Uterus (tissue), 4 donors: ENCODE data around the gene FAF1. TPM values are rescaled to one million over a fixed set of nuclear protein-coding genes. Genes with fewer than 3 reads are reported as not detected.

Experiments used
- DNase-seq, 2 donors: peaks; one replicate each; pipeline ENCODE4 v3.0.0-alpha.2; 2019 to 2020
- H3K27ac ChIP-seq, 2 donors: fragments of 200-600 bp; sonication (generic); 1 replicate in 1 of 2; 2 replicates in 1 of 2; pipeline ENCODE4 v1.5.1; 2016 to 2018
- H3K27me3 ChIP-seq, 2 donors: fragments of 200-600 bp; sonication (generic); one replicate each; pipeline ENCODE4 v1.5.1; 2018 to 2019; ENCODE audit warnings: control low read depth in 1 of 2
- H3K36me3 ChIP-seq, 2 donors: fragments of 200-600 bp; sonication (generic); one replicate each; pipeline ENCODE4 v1.5.1; 2019; ENCODE audit warnings: control low read depth in 1 of 2
- H3K4me1 ChIP-seq, 2 donors: fragments of 200-600 bp; sonication (generic); one replicate each; pipeline ENCODE4 v1.5.1; 2018 to 2019; ENCODE audit warnings: control low read depth in 1 of 2
- H3K4me3 ChIP-seq, 2 donors: fragments of 200-600 bp; sonication (generic); 1 replicate in 1 of 2; 2 replicates in 1 of 2; pipeline ENCODE4 v1.5.1; 2018 to 2019; ENCODE audit warnings: mild to moderate bottlenecking in 1 of 2
- H3K9me3 ChIP-seq, 2 donors: fragments of 200-600 bp; sonication (generic); one replicate each; pipeline ENCODE4 v1.5.1; 2019; ENCODE audit warnings: control low read depth in 1 of 2
- POLR2A ChIP-seq, 2 donors: fragments of 450-650 bp; IDR thresholded peaks; one replicate each; pipeline ENCODE4 v1.6.1; 2016; ENCODE audit warnings: antibody characterized with exemption in 2 of 2, mild to moderate bottlenecking in 1 of 2, moderate library complexity in 1 of 2
- intact Hi-C: fragments of 100-400 bp; cut with DNase I; formaldehyde crosslinking; loops from one replicate; pipeline ENCODE4 v1.15.1; 2023; ENCODE audit warnings: low total_unique reads
- total RNA-seq, 4 donors: library from RNA; depleted of rRNA in 3 of 4; stranded (reverse); fragments of >200 nt in 3 of 4; gene quantifications; one replicate each; pipeline versions ENCODE4 v1.1.0 to v1.2.4, GENCODE V29; 2014 to 2023
- TF ChIP-seq, protein P1 (sequence below), 4 experiments: fragments of 200-600 bp in 2 of 4; fragments of 450-650 bp in 2 of 4; sonication (generic) in 2 of 4; IDR thresholded peaks; one replicate each; pipeline ENCODE4 v1.5.1; 2016 to 2019; ENCODE audit warnings: antibody characterized with exemption in 4 of 4, mild to moderate bottlenecking in 2 of 4, moderate library complexity in 1 of 4
- donor health status: DM: yes; HTN: yes; CAD: no.

The FAF1 gene
- total RNA-seq, 4 donors from 2014 or later, result 34.1 to 77.2 (median 64.1) TPM

DNA sequence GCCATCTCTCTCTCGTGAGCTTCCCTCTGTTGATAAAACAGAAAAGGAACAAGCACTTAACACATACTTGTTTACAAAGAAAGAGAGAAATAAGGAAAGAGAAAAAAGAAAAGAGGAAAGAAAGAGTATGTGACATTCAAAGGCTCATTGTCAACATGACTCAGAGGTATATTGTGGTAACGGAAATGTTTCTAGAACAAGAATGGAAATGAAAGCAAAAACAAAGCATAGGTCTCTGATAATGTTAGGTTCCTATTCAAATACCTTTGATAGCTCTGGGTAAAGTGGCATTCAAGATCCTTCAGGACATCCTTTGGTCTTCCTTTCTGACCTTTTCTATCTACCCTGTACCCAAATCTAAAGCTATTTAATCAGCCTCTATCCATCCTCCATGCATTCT is 469.4 kb downstream of the FAF1 start:
- H3K27me3 ChIP-seq, result no peaks in the 10 kb centered on the region
- no peak overlapping the region for H3K27ac ChIP-seq
- intact Hi-C loops, result no loop called here
- H3K4me3 ChIP-seq, result no peak overlapping the region
- no peaks in the 10 kb centered on the region for H3K4me1 ChIP-seq
- no peaks in the 10 kb centered on the region for H3K9me3 ChIP-seq
- TF ChIP-seq POLR2A (IDR thresholded peaks at IDR 0.05), result no peak
- TF ChIP-seq, protein P1, sequence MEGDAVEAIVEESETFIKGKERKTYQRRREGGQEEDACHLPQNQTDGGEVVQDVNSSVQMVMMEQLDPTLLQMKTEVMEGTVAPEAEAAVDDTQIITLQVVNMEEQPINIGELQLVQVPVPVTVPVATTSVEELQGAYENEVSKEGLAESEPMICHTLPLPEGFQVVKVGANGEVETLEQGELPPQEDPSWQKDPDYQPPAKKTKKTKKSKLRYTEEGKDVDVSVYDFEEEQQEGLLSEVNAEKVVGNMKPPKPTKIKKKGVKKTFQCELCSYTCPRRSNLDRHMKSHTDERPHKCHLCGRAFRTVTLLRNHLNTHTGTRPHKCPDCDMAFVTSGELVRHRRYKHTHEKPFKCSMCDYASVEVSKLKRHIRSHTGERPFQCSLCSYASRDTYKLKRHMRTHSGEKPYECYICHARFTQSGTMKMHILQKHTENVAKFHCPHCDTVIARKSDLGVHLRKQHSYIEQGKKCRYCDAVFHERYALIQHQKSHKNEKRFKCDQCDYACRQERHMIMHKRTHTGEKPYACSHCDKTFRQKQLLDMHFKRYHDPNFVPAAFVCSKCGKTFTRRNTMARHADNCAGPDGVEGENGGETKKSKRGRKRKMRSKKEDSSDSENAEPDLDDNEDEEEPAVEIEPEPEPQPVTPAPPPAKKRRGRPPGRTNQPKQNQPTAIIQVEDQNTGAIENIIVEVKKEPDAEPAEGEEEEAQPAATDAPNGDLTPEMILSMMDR (IDR thresholded peaks at IDR 0.05), result no peak
- no peaks in the 10 kb centered on the region for H3K36me3 ChIP-seq
- no peak for DNase-seq

DNA sequence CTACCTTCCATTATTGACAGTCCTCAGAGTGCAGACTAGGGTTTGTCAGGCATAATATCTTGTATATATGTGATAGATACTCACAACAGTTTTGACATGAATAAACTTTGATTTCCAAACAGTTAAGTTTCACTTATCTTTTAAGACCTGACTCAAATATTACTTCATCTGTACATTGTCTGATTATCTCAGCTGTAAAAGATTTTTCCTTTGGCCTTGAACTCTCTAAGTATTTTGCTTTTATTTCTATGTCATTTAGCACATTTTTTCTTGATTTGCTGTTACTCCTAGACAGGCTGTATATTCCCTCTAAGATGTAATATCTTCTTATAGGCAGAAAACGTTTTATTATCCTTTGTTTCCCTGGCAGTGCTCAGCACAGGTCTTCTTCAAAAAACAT is 471.2 kb downstream of the FAF1 start:
- Histone ChIP-seq H3K4me1 (no peaks in the 10 kb centered on the region), H3K27ac (no peak overlapping the region), H3K4me3 (no peak overlapping the region), H3K9me3 (no peaks in the 10 kb centered on the region), H3K27me3 (no peaks in the 10 kb centered on the region), H3K36me3 (no peaks in the 10 kb centered on the region)
- no peak for TF ChIP-seq POLR2A (IDR thresholded peaks at IDR 0.05)
- TF ChIP-seq, protein P1 (IDR thresholded peaks at IDR 0.05), result no peak
- intact Hi-C loops, result no loop called here
- DNase-seq, result no peak

DNA sequence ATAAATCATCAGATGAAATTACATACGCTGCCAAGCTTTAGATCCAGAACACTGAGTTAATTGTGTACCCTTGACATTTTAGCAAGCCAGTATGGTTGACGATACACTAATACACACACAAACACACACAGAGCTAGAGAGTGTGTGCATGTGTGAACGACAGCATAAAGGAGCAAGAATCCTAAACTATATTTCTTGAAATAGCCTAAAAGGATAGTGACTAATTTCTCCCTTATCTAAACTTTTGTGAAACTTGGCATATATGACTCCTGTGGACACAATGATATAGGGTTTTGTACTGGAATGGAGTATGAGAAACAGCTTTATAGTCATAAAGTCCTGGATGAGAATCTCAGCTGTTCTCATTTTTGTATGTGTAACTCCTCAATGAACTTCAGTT is 471.7 kb downstream of the FAF1 start:
- TF ChIP-seq, protein P1 (IDR thresholded peaks at IDR 0.05), result no peak
- TF ChIP-seq POLR2A (IDR thresholded peaks at IDR 0.05), result no peak
- H3K4me3 ChIP-seq, result no peak overlapping the region
- no peaks in the 10 kb centered on the region for H3K27me3 ChIP-seq
- no peaks in the 10 kb centered on the region for H3K4me1 ChIP-seq
- no peak for DNase-seq
- intact Hi-C loops, result no loop called here
- H3K27ac ChIP-seq, result no peak overlapping the region
- no peaks in the 10 kb centered on the region for H3K36me3 ChIP-seq
- H3K9me3 ChIP-seq, result no peaks in the 10 kb centered on the region

DNA sequence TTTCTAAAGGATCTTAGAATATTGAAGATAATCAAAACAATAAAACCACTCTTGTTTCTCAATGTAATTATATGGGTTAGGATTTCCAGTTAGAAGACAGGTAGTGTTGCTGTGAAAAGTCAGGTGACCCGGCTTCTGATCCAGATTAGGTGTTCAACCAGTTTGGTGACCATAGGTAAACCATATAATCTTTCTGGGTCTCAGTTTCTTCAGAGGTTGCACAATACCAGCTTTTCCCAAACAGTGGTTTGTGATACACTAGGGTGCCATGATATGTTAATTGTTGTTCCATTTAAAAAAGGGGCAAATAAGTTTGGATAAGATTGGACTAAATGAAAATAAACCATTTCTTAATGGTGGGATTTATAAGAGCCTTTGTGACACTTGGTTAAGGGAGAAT is 472.3 kb downstream of the FAF1 start:
- H3K27ac ChIP-seq, result no peak overlapping the region
- H3K9me3 ChIP-seq, result no peaks in the 10 kb centered on the region
- H3K36me3 ChIP-seq, result no peaks in the 10 kb centered on the region
- TF ChIP-seq POLR2A (IDR thresholded peaks at IDR 0.05), result no peak
- TF ChIP-seq, protein P1 (IDR thresholded peaks at IDR 0.05), result no peak
- H3K4me1 ChIP-seq, result no peaks in the 10 kb centered on the region
- no peak overlapping the region for H3K4me3 ChIP-seq
- no peak for DNase-seq
- intact Hi-C loops, result no loop called here
- H3K27me3 ChIP-seq, result no peaks in the 10 kb centered on the region

DNA sequence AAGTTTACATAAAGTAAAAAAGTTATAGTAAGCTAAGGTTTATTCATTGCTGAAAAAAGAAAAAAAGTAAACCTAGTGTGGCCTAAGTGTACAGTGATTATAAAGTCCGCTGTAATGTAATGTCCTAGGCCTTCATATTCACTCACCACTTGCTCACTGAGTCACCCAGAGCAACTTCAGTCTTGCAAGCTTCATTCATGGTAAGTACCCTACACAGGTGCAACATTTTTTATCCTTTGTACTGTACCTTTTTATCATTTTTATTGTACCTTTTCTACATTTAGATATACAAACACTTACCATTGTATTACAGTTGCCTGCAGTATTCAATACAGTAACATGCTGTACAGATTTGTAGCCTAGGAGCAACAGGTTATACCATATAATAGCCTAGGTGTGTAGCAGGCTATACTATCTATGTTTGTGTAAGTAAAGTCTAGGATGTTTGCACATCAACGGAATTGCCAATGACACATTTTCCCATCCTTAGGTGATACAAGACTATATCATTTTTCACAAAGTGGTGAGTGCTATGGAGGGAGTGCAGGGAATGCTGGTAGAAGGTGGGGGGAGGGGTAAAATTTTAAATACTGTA is 478.8 kb downstream of the FAF1 start:
- TF ChIP-seq POLR2A (IDR thresholded peaks at IDR 0.05), result no peak
- TF ChIP-seq, protein P1 (IDR thresholded peaks at IDR 0.05), result no peak
- no peak overlapping the region for H3K27ac ChIP-seq
- no peak for DNase-seq
- H3K36me3 ChIP-seq, result no peaks in the 10 kb centered on the region
- no peak overlapping the region for H3K4me3 ChIP-seq
- H3K27me3 ChIP-seq, result no peaks in the 10 kb centered on the region
- intact Hi-C loops, result no loop called here
- H3K9me3 ChIP-seq, result no peaks in the 10 kb centered on the region
- H3K4me1 ChIP-seq, result no peaks in the 10 kb centered on the region
